ENCODE results near the gene PPP2R5B. TPM values are rescaled to one million over a fixed set of nuclear protein-coding genes. Genes with fewer than 3 reads are reported as not detected.

PPP2R5B gene
- 16.9 TPM for total RNA-seq

GRCh38 chr11:64923944-64924909 is at the start of gene PPP2R5B:
PPP2R5B (plus strand) TSS chr11:64924689; CDS start chr11:64925735, 1,046 bp downstream.
- intact Hi-C loops (cut with DNase I): loop anchor here (1.0 kb wide), 1 partner anchor 43 kb away; no protein-coding TSS in a partner anchor
- H3K27me3 ChIP-seq: no peaks in the 10 kb centered on the region
- H3K4me3 ChIP-seq: peak within 1 kb of the TSS; percentile 76 to 83
- peak within 1 kb of the TSS; percentile 97 for H3K27ac ChIP-seq
- H3K9me3 ChIP-seq: no peaks in the 10 kb centered on the region
- TF ChIP-seq POLR2AphosphoS5 (IDR thresholded peaks at IDR 0.05; ENCODE audit: insufficient read depth in 1 of 2, low read depth in 1 of 2) (peak; percentile 88 to 94), POLR2A (IDR thresholded peaks at IDR 0.05) (peak in 1 of 2 donors; percentile 75)
- TF ChIP-seq, protein P1, sequence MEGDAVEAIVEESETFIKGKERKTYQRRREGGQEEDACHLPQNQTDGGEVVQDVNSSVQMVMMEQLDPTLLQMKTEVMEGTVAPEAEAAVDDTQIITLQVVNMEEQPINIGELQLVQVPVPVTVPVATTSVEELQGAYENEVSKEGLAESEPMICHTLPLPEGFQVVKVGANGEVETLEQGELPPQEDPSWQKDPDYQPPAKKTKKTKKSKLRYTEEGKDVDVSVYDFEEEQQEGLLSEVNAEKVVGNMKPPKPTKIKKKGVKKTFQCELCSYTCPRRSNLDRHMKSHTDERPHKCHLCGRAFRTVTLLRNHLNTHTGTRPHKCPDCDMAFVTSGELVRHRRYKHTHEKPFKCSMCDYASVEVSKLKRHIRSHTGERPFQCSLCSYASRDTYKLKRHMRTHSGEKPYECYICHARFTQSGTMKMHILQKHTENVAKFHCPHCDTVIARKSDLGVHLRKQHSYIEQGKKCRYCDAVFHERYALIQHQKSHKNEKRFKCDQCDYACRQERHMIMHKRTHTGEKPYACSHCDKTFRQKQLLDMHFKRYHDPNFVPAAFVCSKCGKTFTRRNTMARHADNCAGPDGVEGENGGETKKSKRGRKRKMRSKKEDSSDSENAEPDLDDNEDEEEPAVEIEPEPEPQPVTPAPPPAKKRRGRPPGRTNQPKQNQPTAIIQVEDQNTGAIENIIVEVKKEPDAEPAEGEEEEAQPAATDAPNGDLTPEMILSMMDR (IDR thresholded peaks at IDR 0.05): no peak
- peaks cover 26% of the 10 kb centered on the region for H3K4me1 ChIP-seq
- DNase-seq (ENCODE audit: extremely low spot score in 2 of 2): peak in 1 of 2 donors; percentile 98
- peaks cover 0 to 18% of the 10 kb centered on the region in 2 donors for H3K36me3 ChIP-seq

DNA sequence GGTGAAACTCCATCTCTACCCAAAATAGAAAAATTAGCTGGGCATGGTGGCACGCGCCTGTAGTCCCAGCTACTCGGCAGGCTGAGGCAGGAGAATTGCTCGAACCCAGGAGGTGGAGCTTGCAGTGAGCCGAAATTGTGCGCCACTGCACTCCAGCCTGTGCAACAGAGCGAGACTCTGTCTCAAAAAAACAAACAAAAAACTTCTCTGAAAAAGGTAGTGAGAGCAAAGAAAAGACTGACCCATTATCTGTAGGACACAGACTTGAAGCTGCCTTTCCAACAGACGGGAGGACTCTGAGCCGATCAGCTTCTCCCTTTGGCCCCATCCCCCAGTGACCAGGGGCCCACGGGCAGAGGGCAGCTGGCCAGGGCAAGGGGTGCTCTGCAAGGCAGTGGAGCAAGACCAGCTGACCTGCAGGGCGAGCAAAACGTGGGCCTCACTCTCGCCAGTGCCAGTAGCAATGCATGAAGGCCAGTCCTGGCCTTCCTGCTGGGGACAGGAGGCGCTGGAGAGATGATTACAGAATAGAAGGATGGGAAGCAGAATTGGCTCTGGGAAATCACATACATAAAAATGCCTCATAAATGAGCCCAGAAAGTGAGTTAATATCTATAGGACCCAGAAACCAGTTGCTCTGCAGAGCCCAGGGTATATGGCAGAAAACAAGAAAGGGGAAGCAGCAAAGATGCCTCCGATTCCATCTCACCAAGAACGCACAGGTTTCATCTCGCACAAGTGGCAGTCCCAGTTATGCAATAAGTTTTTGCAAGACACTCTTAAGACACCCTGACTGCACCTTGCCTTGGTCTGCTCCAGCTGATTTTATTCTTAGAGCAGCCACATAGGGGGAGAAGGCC is 48.9 kb upstream of the PPP2R5B start:
- intact Hi-C loops (cut with DNase I): no loop called here
- no peak for DNase-seq (ENCODE audit: extremely low spot score in 2 of 2)
- Histone ChIP-seq H3K4me1 (peaks cover 78% of the 10 kb centered on the region), H3K9me3 (no peaks in the 10 kb centered on the region), H3K36me3 (peaks cover 0 to 17% of the 10 kb centered on the region in 2 donors), H3K4me3 (peak overlapping the region; percentile 83 to 86), H3K27ac (peak overlapping the region; percentile 84), H3K27me3 (no peaks in the 10 kb centered on the region)
- TF ChIP-seq POLR2AphosphoS5 (IDR thresholded peaks at IDR 0.05; ENCODE audit: insufficient read depth in 1 of 2, low read depth in 1 of 2) (no peak), POLR2A (IDR thresholded peaks at IDR 0.05) (no peak)
- TF ChIP-seq, protein P1 (IDR thresholded peaks at IDR 0.05): no peak

GRCh38 chr11:64876229-64876750 is 48.2 kb upstream of the PPP2R5B start:
- H3K4me3 ChIP-seq: peak overlapping the region; percentile 83 to 86
- peaks cover 0 to 17% of the 10 kb centered on the region in 2 donors for H3K36me3 ChIP-seq
- no peaks in the 10 kb centered on the region for H3K27me3 ChIP-seq
- no peak for DNase-seq (ENCODE audit: extremely low spot score in 2 of 2)
- H3K9me3 ChIP-seq: no peaks in the 10 kb centered on the region
- TF ChIP-seq POLR2A (IDR thresholded peaks at IDR 0.05) (no peak), POLR2AphosphoS5 (IDR thresholded peaks at IDR 0.05; ENCODE audit: insufficient read depth in 1 of 2, low read depth in 1 of 2) (no peak)
- TF ChIP-seq, protein P1 (IDR thresholded peaks at IDR 0.05): no peak
- peaks cover 76% of the 10 kb centered on the region for H3K4me1 ChIP-seq
- H3K27ac ChIP-seq: peak overlapping the region; percentile 84
- intact Hi-C loops (cut with DNase I): no loop called here

DNA sequence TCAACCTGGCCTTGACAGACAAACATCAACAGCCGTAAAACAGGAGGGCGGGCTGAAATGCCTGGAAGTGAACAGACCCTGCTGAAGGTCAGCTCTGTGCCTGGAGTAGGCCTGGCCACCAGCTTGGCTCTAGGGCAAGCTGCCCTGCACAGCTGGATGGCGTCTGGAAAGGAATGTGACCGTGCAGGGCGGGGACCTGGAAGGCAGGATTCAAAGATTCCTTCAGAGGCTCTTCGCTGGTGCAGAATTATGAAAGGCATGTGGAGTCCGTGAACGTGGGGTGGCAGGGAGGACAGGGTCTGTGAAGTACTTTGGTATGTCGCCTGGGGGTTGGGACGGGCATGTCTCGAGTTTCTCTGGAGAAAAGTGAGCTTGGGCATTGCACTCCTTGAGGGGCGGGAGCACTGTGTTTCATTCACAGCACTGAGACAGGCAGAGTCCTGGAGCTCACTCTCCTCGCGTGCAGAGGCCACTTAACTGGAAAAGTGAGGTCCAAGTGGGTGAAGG is 47.6 kb upstream of the PPP2R5B start:
- intact Hi-C loops (cut with DNase I): no loop called here
- DNase-seq (ENCODE audit: extremely low spot score in 2 of 2): no peak
- no peaks in the 10 kb centered on the region for H3K9me3 ChIP-seq
- peaks cover 73% of the 10 kb centered on the region for H3K4me1 ChIP-seq
- H3K27ac ChIP-seq: peak overlapping the region; percentile 84
- H3K4me3 ChIP-seq: peak overlapping the region; percentile 83 to 86
- peaks cover 0 to 17% of the 10 kb centered on the region in 2 donors for H3K36me3 ChIP-seq
- no peaks in the 10 kb centered on the region for H3K27me3 ChIP-seq
- TF ChIP-seq, protein P1 (IDR thresholded peaks at IDR 0.05): no peak
- TF ChIP-seq POLR2AphosphoS5 (IDR thresholded peaks at IDR 0.05; ENCODE audit: insufficient read depth in 1 of 2, low read depth in 1 of 2): no peak
- TF ChIP-seq POLR2A (IDR thresholded peaks at IDR 0.05): no peak
